OCI-LY3 (cell line): ENCODE data around the gene KITLG.

ENCODE experiments used
- EZH2phosphoT487 ChIP-seq: fragments of 200-600 bp; shearing (Covaris generic); IDR thresholded peaks from 2 replicates; pipeline ENCODE4 v1.6.1; 2018; ENCODE audit warnings: antibody characterized with exemption, mixed run types, low read depth
- TF ChIP-seq, protein P1 (sequence below): fragments of 200-600, 300-600 bp; sonication (generic); IDR thresholded peaks from 2 replicates; pipeline ENCODE4 v1.5.1; 2014; ENCODE audit warnings: antibody characterized with exemption, low read length, low read depth

DNA sequence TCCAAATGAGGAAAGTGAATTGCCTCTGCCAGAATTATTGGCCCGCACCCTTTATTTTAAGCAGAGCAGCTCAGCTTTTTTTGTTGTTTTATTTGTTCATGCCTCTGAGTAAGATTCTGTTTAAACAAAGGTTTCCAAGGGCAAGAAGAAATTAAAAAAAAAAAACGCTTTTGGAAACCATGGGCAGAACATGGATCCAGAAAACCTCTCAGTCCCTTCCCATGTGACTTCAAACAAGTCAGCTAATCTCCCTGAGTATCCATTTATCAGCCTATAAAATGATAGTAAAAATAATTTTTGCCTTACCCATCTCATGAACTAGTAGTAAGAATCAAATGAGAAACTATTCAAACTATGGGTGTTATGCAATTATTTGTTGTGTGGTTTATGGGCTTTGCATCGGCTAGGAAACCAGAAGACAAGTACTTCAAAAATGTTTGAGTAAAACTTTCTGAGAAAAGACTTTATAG, 27.6 kb downstream of the KITLG start:
- TF ChIP-seq, protein P1, sequence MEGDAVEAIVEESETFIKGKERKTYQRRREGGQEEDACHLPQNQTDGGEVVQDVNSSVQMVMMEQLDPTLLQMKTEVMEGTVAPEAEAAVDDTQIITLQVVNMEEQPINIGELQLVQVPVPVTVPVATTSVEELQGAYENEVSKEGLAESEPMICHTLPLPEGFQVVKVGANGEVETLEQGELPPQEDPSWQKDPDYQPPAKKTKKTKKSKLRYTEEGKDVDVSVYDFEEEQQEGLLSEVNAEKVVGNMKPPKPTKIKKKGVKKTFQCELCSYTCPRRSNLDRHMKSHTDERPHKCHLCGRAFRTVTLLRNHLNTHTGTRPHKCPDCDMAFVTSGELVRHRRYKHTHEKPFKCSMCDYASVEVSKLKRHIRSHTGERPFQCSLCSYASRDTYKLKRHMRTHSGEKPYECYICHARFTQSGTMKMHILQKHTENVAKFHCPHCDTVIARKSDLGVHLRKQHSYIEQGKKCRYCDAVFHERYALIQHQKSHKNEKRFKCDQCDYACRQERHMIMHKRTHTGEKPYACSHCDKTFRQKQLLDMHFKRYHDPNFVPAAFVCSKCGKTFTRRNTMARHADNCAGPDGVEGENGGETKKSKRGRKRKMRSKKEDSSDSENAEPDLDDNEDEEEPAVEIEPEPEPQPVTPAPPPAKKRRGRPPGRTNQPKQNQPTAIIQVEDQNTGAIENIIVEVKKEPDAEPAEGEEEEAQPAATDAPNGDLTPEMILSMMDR, result no peak
- TF ChIP-seq EZH2phosphoT487, result no peak
